Activated CD4-positive, alpha-beta T cell treated with anti-CD3 and anti-CD28 coated beads, Interleukin-2, Interleukin-4, amounts not matched to agents 100 ng/mL and 50 ng/mL, durations not matched to agents 16 hours and 8 hours (primary cell): ENCODE results near the gene B4GALT7.
"Not testable (repeated sequence)": the region's sequence is repeated elsewhere in the genome, so short reads cannot be mapped to it uniquely, and the experiment has no call there.

Experiments
- DNase-seq: peaks from one replicate; pipeline ENCODE4 v3.0.0-alpha.2; 2020; ENCODE audit warnings: low spot score

The B4GALT7 gene

DNA sequence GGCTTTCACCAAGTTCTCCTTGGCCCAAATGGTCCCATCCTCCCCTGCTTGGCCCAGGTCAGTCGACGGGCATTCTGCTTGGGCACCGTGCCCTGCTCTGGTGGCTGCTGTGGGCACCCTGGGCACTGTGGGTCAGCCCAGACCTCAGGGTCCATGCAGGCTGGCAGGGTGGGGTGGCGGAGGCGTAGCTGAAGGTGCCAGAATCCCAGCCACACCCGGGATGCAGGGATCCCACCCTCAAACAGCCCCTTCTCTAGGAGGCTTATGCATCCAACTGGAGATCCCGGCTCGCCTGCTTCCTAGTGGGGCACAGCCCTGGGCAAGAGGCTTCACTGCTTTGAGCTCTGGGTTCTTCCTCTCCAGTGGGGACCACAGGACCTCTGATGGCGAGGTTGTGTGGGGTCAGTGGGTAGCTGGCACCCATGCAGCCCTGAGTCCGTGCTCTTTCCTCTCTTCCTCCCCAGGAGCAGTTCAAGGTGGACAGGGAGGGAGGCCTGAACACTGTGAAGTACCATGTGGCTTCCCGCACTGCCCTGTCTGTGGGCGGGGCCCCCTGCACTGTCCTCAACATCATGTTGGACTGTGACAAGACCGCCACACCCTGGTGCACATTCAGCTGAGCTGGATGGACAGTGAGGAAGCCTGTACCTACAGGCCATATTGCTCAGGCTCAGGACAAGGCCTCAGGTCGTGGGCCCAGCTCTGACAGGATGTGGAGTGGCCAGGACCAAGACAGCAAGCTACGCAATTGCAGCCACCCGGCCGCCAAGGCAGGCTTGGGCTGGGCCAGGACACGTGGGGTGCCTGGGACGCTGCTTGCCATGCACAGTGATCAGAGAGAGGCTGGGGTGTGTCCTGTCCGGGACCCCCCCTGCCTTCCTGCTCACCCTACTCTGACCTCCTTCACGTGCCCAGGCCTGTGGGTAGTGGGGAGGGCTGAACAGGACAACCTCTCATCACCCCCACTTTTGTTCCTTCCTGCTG is 9.4 kb downstream of the B4GALT7 start:
- DNase-seq, result no peak

- DNase-seq, result no peak
Observed at GRCh38 chr5:177610131-177610769, 10.3 kb downstream of the B4GALT7 start.

DNA sequence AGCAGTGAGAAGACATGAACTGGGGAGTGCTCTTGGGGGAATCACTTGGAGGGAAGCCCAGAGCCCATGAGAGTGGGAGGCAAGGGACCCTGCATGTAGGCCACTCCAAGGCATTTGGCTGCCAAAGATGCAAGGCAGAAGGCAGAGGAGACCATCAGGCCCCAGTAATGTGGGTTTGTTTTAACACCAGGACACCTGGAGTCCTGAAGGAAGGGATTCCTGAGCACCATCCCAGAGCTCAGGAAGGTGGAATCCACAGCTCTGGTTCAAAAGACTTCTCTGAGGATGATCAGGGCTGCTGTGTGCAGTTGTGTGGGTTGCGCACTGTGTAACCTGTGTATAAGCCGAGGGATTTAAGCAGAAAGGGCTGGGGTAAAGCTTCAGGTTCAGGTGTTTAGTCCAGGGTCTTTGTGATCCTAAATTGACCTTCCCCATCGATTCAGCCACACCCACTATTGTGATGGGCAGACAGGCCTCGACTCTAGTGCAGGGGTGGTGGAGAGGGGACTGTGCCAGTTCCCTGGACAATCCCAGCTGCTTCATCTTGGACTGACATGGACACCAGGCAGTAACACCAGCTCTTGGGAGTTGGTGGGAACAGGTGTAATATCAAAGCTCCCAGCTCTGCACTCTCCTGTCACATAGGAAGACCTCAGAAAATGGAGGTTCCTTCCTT is 11.0 kb downstream of the B4GALT7 start:
- DNase-seq, result no peak

GRCh38 chr5:177611446-177612214 is 11.7 kb downstream of the B4GALT7 start:
- DNase-seq, result no peak

DNA sequence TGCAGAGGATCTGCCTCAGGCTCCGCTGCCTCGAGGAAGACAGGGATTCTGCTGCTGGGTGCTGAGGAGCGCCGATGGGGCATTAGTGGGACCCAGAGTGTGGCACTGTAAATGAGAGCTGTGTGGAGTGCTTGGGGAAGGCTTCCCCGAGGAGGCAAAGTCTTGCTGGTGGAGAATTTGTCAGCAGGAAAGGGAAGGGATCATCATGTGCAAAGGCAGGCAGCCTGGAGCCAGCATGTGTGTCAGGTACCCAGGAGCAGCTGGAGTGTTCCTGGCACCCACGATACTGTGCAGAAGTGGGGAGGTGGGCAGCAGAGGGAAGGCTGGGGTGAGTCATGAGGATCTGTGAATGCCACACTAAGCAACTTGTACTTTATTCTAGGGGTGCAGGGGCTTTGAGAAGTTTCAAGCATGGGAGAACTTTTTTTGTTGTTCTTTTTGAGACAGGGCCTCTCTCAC is 12.3 kb downstream of the B4GALT7 start:
- DNase-seq, result no peak

- no peak for DNase-seq
Observed at GRCh38 chr5:177620560-177620959, 20.6 kb downstream of the B4GALT7 start.

DNA sequence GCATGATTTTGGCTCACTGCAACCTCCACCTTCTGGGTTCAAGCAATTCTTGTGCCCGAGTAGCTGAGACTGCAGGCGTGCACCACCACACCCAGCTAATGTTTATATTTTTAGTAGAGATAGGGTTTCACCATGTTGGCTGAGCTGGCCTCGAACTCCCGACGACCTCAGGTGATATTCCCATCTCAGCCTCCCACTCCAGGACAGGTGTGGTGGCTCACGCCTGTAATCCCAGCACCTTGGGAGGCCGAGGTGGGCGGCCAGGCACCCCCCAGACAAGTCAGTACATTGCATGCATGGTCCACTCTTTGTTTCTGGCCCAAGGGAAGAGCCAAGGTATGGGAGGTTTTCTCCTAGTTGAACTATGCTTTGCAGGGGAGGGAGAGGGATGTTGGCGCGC is 24.2 kb downstream of the B4GALT7 start:
- DNase-seq, result not testable (repeated sequence)

GRCh38 chr5:177630186-177630585 is 30.3 kb downstream of the B4GALT7 start:
- not testable (repeated sequence) for DNase-seq

- not testable (repeated sequence) for DNase-seq
Observed at GRCh38 chr5:177634912-177635311, 35.0 kb downstream of the B4GALT7 start.

DNA sequence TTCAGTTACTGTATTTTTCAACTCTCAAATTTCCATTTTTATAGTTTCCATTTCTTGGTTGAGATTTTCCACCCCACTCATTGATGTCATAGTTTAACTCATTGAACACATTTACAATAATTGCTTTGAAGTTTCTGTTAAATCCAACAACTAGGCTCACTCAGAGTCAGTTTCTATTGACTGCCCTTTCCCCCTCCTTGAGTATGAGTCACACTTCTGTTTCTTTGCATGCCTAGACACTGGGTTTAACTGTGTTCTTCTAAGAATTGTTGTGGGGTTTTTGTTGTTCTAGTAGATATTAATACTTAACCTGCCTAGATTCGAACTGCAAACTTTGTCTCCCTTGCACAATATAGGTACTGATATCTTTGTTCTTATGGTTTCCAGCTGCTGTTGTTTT is 45.5 kb downstream of the B4GALT7 start:
- DNase-seq, result not testable (repeated sequence)

DNA sequence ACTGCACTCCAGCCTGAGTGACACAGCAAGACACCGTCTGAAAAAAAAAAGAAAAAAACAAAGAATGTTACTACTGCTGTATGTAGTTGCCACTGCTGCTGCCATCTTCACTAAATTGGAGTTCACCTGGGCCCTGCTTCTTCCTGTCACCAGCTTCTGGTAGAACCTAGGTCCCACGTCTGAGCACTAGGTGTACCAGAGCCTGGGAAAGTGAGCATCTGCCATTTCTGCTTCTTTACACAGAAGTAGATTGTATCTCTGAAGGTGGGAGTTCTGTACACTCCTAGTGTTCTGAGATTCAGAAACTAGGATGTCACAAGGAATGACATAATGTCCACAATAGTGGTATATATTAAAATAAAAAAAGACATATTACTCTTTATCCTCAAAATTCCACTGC is 51.3 kb downstream of the B4GALT7 start:
- DNase-seq, result not testable (repeated sequence)

DNA sequence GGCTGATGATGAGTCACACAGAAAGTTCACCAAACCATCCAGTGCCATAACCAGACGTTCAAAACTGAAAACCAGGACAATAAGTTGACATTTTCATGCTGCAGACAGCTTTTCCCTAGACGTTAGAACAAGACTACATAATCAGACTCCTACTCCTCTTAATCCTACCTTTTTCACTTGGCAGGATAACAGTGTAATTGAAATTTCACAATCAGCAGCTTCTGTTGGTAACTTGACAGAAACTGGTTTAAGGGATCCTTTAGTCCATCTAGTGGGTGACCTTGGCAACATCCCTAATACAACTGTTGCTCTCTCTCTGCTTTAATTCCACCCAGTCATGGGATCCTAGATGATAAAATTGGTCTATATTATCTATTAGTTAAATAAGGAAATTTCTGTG is 57.9 kb downstream of the B4GALT7 start:
- not testable (repeated sequence) for DNase-seq

- DNase-seq, result not testable (repeated sequence)
Observed at GRCh38 chr5:177658542-177658941, 58.6 kb downstream of the B4GALT7 start.
